NB4 (cell line): Measurements from ENCODE around the gene WIF1.

Source experiments
- DNase-seq: peaks from one replicate; pipeline ENCODE4 v3.0.0; 2010; ENCODE audit warnings: low read depth
- H3K4me3 ChIP-seq: one replicate; pipeline ENCODE4 v1.5.1; 2011; ENCODE audit warnings: mild to moderate bottlenecking, low read depth, low read length, moderate library complexity
- MAX ChIP-seq: IDR thresholded peaks from 2 replicates; pipeline ENCODE4 v1.6.1; 2011; ENCODE audit warnings: low read depth, low read length
- MYC ChIP-seq: IDR thresholded peaks from 2 replicates; pipeline ENCODE4 v1.6.1; 2011; ENCODE audit warnings: low read depth, low read length
- POLR2A ChIP-seq: IDR thresholded peaks from 2 replicates; pipeline ENCODE4 v1.6.1; 2011; ENCODE audit warnings: mild to moderate bottlenecking; ENCODE audit not compliant: insufficient read length; ENCODE audit errors: extremely low read depth
- TF ChIP-seq, protein P1 (sequence below): IDR thresholded peaks from one replicate; pipeline ENCODE4 v1.5.1; 2012; ENCODE audit warnings: low read depth, low read length

Gene WIF1, protein sequence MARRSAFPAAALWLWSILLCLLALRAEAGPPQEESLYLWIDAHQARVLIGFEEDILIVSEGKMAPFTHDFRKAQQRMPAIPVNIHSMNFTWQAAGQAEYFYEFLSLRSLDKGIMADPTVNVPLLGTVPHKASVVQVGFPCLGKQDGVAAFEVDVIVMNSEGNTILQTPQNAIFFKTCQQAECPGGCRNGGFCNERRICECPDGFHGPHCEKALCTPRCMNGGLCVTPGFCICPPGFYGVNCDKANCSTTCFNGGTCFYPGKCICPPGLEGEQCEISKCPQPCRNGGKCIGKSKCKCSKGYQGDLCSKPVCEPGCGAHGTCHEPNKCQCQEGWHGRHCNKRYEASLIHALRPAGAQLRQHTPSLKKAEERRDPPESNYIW

GRCh38 chr12:65121049-65121955, at the start of gene WIF1:
WIF1 (minus strand) TSS chr12:65121305; CDS start chr12:65121191, 114 bp downstream.
- H3K4me3 ChIP-seq, result no peak within 1 kb of the TSS
- TF ChIP-seq, protein P1, sequence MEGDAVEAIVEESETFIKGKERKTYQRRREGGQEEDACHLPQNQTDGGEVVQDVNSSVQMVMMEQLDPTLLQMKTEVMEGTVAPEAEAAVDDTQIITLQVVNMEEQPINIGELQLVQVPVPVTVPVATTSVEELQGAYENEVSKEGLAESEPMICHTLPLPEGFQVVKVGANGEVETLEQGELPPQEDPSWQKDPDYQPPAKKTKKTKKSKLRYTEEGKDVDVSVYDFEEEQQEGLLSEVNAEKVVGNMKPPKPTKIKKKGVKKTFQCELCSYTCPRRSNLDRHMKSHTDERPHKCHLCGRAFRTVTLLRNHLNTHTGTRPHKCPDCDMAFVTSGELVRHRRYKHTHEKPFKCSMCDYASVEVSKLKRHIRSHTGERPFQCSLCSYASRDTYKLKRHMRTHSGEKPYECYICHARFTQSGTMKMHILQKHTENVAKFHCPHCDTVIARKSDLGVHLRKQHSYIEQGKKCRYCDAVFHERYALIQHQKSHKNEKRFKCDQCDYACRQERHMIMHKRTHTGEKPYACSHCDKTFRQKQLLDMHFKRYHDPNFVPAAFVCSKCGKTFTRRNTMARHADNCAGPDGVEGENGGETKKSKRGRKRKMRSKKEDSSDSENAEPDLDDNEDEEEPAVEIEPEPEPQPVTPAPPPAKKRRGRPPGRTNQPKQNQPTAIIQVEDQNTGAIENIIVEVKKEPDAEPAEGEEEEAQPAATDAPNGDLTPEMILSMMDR, result no peak
- TF ChIP-seq MYC (no peak), MAX (no peak)
- no peak for DNase-seq

- H3K4me3 ChIP-seq, result peak overlapping the region; percentile 77
- peak; percentile 85 for DNase-seq
- TF ChIP-seq, protein P1, result no peak
- no peak for TF ChIP-seq POLR2A
- no peak for TF ChIP-seq MYC
- no peak for TF ChIP-seq MAX
These were observed 49.2 kb upstream of the WIF1 start for GRCh38 chr12:65170209-65170881.

- peak; percentile 94 for DNase-seq
These were observed 48.5 kb upstream of the WIF1 start, which contains the start of gene LEMD3 for GRCh38 chr12:65169320-65170208. LEMD3 (plus strand) TSS chr12:65169583; CDS start chr12:65169597, 14 bp downstream.

DNA sequence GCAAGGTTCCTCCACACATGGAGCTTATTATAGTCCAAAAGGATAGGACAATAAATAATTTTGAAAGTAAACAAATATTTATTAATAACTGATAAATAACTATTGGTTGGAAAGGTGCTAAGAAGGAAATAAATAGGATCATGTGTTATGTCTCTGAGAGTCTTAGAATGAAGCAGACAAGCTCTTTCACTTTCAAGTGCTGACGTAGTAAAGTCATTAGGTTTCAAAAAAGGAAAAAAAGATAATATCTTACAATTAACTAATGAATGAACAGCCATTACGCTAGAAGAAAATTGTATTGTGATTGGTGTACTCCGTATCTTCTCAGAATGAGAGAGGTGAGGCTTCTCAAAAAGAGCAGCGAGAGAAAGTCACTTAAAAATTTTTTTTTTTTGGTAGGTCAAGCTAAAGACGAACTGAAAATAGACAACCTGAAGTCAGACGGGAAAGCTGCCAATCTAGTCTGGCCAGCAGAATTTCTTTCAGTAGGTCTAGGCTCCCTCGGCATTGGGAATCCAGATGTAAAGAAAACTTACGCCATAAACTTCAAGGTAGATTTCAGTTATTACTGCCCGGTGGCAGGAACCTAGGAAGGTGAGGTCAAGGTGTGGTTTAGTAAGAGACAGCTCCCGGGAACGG, 47.7 kb upstream of the WIF1 start:
- H3K4me3 ChIP-seq, result peak overlapping the region; percentile 77
- TF ChIP-seq MYC, result no peak
- no peak for TF ChIP-seq POLR2A
- TF ChIP-seq, protein P1, result no peak
- TF ChIP-seq MAX, result no peak
- no peak for DNase-seq

More at GRCh38 chr12:65169320-65170208, 48.5 kb upstream of the WIF1 start, which contains the start of gene LEMD3:
- peak within 1 kb of the TSS; percentile 77 for H3K4me3 ChIP-seq
- TF ChIP-seq, protein P1, result no peak
- TF ChIP-seq MAX (peak; percentile 84), POLR2A (peak; percentile 91), MYC (0 out of 2 replicates have a peak, but pooled peaks have one; percentile 9)
